Uterus (tissue), 4 donors: Measurements from ENCODE around the gene DOCK4. TPM values are rescaled to one million over a fixed set of nuclear protein-coding genes. Genes with fewer than 3 reads are reported as not detected.

Experiments used
- DNase-seq, 2 donors: peaks; one replicate each; pipeline ENCODE4 v3.0.0-alpha.2; 2019 to 2020
- H3K27ac ChIP-seq, 2 donors: fragments of 200-600 bp; sonication (generic); 1 replicate in 1 of 2; 2 replicates in 1 of 2; pipeline ENCODE4 v1.5.1; 2016 to 2018
- H3K27me3 ChIP-seq, 2 donors: fragments of 200-600 bp; sonication (generic); one replicate each; pipeline ENCODE4 v1.5.1; 2018 to 2019; ENCODE audit warnings: control low read depth in 1 of 2
- H3K36me3 ChIP-seq, 2 donors: fragments of 200-600 bp; sonication (generic); one replicate each; pipeline ENCODE4 v1.5.1; 2019; ENCODE audit warnings: control low read depth in 1 of 2
- H3K4me1 ChIP-seq, 2 donors: fragments of 200-600 bp; sonication (generic); one replicate each; pipeline ENCODE4 v1.5.1; 2018 to 2019; ENCODE audit warnings: control low read depth in 1 of 2
- H3K4me3 ChIP-seq, 2 donors: fragments of 200-600 bp; sonication (generic); 1 replicate in 1 of 2; 2 replicates in 1 of 2; pipeline ENCODE4 v1.5.1; 2018 to 2019; ENCODE audit warnings: mild to moderate bottlenecking in 1 of 2
- H3K9me3 ChIP-seq, 2 donors: fragments of 200-600 bp; sonication (generic); one replicate each; pipeline ENCODE4 v1.5.1; 2019; ENCODE audit warnings: control low read depth in 1 of 2
- POLR2A ChIP-seq, 2 donors: fragments of 450-650 bp; IDR thresholded peaks; one replicate each; pipeline ENCODE4 v1.6.1; 2016; ENCODE audit warnings: antibody characterized with exemption in 2 of 2, mild to moderate bottlenecking in 1 of 2, moderate library complexity in 1 of 2
- intact Hi-C: fragments of 100-400 bp; cut with DNase I; formaldehyde crosslinking; loops from one replicate; pipeline ENCODE4 v1.15.1; 2023; ENCODE audit warnings: low total_unique reads
- total RNA-seq, 4 donors: library from RNA; depleted of rRNA in 3 of 4; stranded (reverse); fragments of >200 nt in 3 of 4; gene quantifications; one replicate each; pipeline versions ENCODE4 v1.1.0 to v1.2.4, GENCODE V29; 2014 to 2023
- TF ChIP-seq, protein P1 (sequence below), 4 experiments: fragments of 200-600 bp in 2 of 4; fragments of 450-650 bp in 2 of 4; sonication (generic) in 2 of 4; IDR thresholded peaks; one replicate each; pipeline ENCODE4 v1.5.1; 2016 to 2019; ENCODE audit warnings: antibody characterized with exemption in 4 of 4, mild to moderate bottlenecking in 2 of 4, moderate library complexity in 1 of 4
- donor health status: DM: yes; HTN: yes; CAD: no.

Gene DOCK4
- total RNA-seq, 4 donors from 2014 or later: 48.8 to 217 (median 72.3) TPM

DNA sequence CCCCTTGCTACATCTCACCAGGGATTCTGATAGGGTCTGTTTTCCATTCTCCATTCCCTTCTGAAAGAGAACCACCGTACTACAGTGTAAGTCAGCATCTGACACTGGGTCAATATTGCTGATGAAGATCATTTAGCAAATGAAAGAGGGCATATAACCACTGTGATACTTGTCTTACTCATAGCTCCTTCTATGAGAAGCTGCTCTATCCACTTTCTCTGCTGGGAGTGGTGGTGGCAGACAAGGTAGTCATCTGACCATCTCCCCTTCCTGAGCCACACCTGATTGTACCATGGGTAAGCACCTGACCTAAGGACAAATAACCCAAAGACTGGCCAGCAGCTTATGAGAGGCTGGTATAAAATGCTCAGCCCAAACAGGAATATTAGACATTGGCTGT lies 220.4 kb downstream of the DOCK4 start:
- intact Hi-C loops: no loop called here
- Histone ChIP-seq H3K4me1 (no peaks in the 10 kb centered on the region), H3K27me3 (no peaks in the 10 kb centered on the region), H3K9me3 (no peaks in the 10 kb centered on the region), H3K4me3 (no peak overlapping the region), H3K36me3 (no peaks in the 10 kb centered on the region), H3K27ac (no peak overlapping the region)
- TF ChIP-seq, protein P1, sequence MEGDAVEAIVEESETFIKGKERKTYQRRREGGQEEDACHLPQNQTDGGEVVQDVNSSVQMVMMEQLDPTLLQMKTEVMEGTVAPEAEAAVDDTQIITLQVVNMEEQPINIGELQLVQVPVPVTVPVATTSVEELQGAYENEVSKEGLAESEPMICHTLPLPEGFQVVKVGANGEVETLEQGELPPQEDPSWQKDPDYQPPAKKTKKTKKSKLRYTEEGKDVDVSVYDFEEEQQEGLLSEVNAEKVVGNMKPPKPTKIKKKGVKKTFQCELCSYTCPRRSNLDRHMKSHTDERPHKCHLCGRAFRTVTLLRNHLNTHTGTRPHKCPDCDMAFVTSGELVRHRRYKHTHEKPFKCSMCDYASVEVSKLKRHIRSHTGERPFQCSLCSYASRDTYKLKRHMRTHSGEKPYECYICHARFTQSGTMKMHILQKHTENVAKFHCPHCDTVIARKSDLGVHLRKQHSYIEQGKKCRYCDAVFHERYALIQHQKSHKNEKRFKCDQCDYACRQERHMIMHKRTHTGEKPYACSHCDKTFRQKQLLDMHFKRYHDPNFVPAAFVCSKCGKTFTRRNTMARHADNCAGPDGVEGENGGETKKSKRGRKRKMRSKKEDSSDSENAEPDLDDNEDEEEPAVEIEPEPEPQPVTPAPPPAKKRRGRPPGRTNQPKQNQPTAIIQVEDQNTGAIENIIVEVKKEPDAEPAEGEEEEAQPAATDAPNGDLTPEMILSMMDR (IDR thresholded peaks at IDR 0.05): no peak
- TF ChIP-seq POLR2A (IDR thresholded peaks at IDR 0.05): no peak
- no peak for DNase-seq

DNA sequence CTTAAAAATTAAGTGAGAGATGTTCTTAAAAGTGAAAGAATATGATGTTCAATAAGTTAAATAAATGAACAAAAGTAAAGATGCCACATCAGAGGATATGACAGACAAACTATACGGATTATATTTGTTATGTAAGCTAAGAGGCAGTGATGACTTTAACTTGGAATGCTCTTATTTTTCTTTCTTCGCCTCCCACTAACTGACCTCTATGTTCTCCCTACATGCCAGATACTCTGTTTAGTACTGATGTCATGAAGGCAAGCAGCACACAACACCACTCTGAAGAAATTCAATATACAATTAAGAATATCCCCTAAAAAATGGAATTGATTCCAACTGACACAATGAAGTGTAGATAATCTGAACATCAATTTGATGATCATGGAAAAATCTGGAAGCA lies 223.4 kb downstream of the DOCK4 start:
- H3K27ac ChIP-seq: no peak overlapping the region
- H3K4me1 ChIP-seq: no peaks in the 10 kb centered on the region
- intact Hi-C loops: no loop called here
- no peaks in the 10 kb centered on the region for H3K9me3 ChIP-seq
- H3K27me3 ChIP-seq: no peaks in the 10 kb centered on the region
- DNase-seq: no peak
- no peak for TF ChIP-seq POLR2A (IDR thresholded peaks at IDR 0.05)
- TF ChIP-seq, protein P1 (IDR thresholded peaks at IDR 0.05): no peak
- H3K4me3 ChIP-seq: no peak overlapping the region
- H3K36me3 ChIP-seq: no peaks in the 10 kb centered on the region

DNA sequence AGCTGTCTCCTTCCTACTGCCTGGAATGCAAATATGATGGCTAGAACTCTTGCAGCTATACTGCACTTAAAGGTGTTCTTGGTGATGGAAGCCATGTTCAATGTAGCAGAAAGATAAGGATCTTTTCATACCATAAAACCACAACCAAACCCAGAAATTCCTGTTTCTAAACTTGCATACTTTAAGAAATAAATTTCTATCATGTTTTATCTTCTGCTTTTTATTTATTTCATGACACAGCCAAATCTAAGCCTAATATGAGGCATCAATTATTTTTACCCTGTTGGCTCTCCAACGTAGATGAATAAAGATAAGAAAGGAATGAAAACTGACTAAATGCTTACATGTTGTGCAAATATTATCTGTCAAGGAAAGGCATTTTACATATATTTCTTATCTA lies 224.1 kb downstream of the DOCK4 start:
- Histone ChIP-seq H3K9me3 (no peaks in the 10 kb centered on the region), H3K27me3 (no peaks in the 10 kb centered on the region), H3K27ac (no peak overlapping the region), H3K4me3 (no peak overlapping the region), H3K36me3 (no peaks in the 10 kb centered on the region), H3K4me1 (no peaks in the 10 kb centered on the region)
- no peak for TF ChIP-seq POLR2A (IDR thresholded peaks at IDR 0.05)
- TF ChIP-seq, protein P1 (IDR thresholded peaks at IDR 0.05): no peak
- intact Hi-C loops: no loop called here
- no peak for DNase-seq

DNA sequence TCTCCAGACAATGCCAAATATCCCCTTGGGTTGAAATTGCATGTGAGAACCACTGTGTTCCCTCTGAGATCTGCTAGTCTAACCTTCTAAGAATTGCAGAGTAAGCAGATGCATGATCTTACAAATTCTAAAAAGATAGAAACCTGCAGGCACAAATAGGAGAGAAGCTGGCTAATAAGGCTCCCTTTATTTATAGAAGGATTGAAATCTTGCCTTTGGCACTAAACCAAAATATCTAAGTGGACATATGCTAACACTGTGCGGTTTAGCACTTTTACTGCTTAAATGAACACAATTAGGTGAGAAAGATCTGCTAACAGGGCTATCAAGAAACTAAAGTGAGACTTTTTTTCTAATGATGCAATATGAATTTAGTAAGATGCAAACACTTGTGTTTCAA lies 225.5 kb downstream of the DOCK4 start:
- no peak for TF ChIP-seq POLR2A (IDR thresholded peaks at IDR 0.05)
- TF ChIP-seq, protein P1 (IDR thresholded peaks at IDR 0.05): no peak
- DNase-seq: no peak
- H3K4me1 ChIP-seq: no peaks in the 10 kb centered on the region
- H3K36me3 ChIP-seq: no peaks in the 10 kb centered on the region
- H3K4me3 ChIP-seq: no peak overlapping the region
- no peak overlapping the region for H3K27ac ChIP-seq
- no peaks in the 10 kb centered on the region for H3K9me3 ChIP-seq
- H3K27me3 ChIP-seq: no peaks in the 10 kb centered on the region
- intact Hi-C loops: no loop called here

DNA sequence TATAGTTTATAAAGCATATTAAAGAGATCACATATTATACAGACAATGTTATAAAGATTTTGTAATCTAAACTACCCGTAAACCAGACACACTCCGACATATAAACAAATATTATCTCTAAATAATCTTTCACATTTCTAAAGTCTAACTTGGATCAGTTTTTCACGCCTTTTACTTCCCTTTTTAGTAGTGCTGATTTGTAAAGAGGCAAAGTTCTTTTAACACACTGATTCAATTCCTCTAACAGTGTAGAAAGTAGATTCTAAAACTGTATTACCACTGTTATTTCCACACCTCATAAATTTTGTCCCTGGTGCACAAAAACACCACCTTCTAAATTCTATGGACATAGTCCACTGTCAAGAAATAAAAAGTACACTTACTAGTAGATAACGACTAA lies 230.9 kb downstream of the DOCK4 start:
- Histone ChIP-seq H3K4me1 (no peaks in the 10 kb centered on the region), H3K27ac (no peak overlapping the region), H3K27me3 (no peaks in the 10 kb centered on the region), H3K36me3 (no peaks in the 10 kb centered on the region), H3K4me3 (no peak overlapping the region), H3K9me3 (no peaks in the 10 kb centered on the region)
- DNase-seq: no peak
- intact Hi-C loops: no loop called here
- no peak for TF ChIP-seq POLR2A (IDR thresholded peaks at IDR 0.05)
- TF ChIP-seq, protein P1 (IDR thresholded peaks at IDR 0.05): no peak
